ENCODE measurements around the gene CALY. TPM values are rescaled to one million over a fixed set of nuclear protein-coding genes. Genes with fewer than 3 reads are reported as not detected.

CALY gene
- total RNA-seq, 2 donors from 2014 or later = 0.75 to 1.3 TPM

GRCh38 chr10:133283931-133284330 lies 52.8 kb downstream of the CALY start:
- no peaks in the 10 kb centered on the region for H3K4me1 Mint-ChIP-seq
- H3K9ac ChIP-seq (ENCODE audit: extremely low read depth, low read length, poor library complexity, severe bottlenecking) = no peak overlapping the region
- 94 to 99% methylated on average over 15 to 24 of the region's 24 CpGs for WGBS, 2 experiments (ENCODE audit: insufficient coverage in 1 of 2, insufficient read length in 1 of 2)
- H3K27me3 ChIP-seq (ENCODE audit: control insufficient read depth, insufficient read depth, low read length, poor library complexity, severe bottlenecking) = no peaks in the 10 kb centered on the region
- no peak for DNase-seq
- H3K27ac ChIP-seq (ENCODE audit: low read depth, low read length) = no peak overlapping the region
- H3K4me1 ChIP-seq (ENCODE audit: control insufficient read depth, insufficient read depth, low read length) = no peaks in the 10 kb centered on the region
- no peaks in the 10 kb centered on the region for H3K9me3 Mint-ChIP-seq
- no peaks in the 10 kb centered on the region for H3K27me3 Mint-ChIP-seq (ENCODE audit: insufficient read depth)
- no peak for TF ChIP-seq CTCF (conservative IDR thresholded peaks at IDR 0.05)
- H3K36me3 Mint-ChIP-seq (ENCODE audit: low read depth) = peaks cover 55% of the 10 kb centered on the region
- no peak overlapping the region for H3K4me3 ChIP-seq (ENCODE audit: low read length)
- H3K4me3 Mint-ChIP-seq = no peak overlapping the region
- no peak overlapping the region for H3K27ac Mint-ChIP-seq
- H3K36me3 ChIP-seq (ENCODE audit: control insufficient read depth, insufficient read depth, low read length) = peaks cover 43% of the 10 kb centered on the region
- no peaks in the 10 kb centered on the region for H3K9me3 ChIP-seq (ENCODE audit: control insufficient read depth, low read length)

- Histone ChIP-seq H3K27ac (ENCODE audit: low read depth, low read length) (no peak overlapping the region), H3K9me3 (ENCODE audit: control insufficient read depth, low read length) (no peaks in the 10 kb centered on the region), H3K36me3 (ENCODE audit: control insufficient read depth, insufficient read depth, low read length) (peaks cover 37% of the 10 kb centered on the region), H3K4me3 (ENCODE audit: low read length) (no peak overlapping the region), H3K9ac (ENCODE audit: extremely low read depth, low read length, poor library complexity, severe bottlenecking) (no peak overlapping the region), H3K4me1 (ENCODE audit: control insufficient read depth, insufficient read depth, low read length) (no peaks in the 10 kb centered on the region), H3K27me3 (ENCODE audit: control insufficient read depth, insufficient read depth, low read length, poor library complexity, severe bottlenecking) (no peaks in the 10 kb centered on the region)
- Mint-ChIP-seq H3K36me3 (ENCODE audit: low read depth) (peaks cover 50% of the 10 kb centered on the region), H3K27ac (no peak overlapping the region), H3K4me3 (no peak overlapping the region), H3K4me1 (no peaks in the 10 kb centered on the region), H3K27me3 (ENCODE audit: insufficient read depth) (no peaks in the 10 kb centered on the region), H3K9me3 (no peaks in the 10 kb centered on the region)
- TF ChIP-seq CTCF (conservative IDR thresholded peaks at IDR 0.05) = no peak
- 96% methylated on average over 22 to 24 of the region's 24 CpGs for WGBS, 2 experiments (ENCODE audit: insufficient coverage in 1 of 2, insufficient read length in 1 of 2)
- DNase-seq = no peak
Observed at GRCh38 chr10:133282846-133283390, 53.8 kb downstream of the CALY start.

GRCh38 chr10:133281628-133282372 lies 54.9 kb downstream of the CALY start:
- peaks cover 34% of the 10 kb centered on the region for H3K36me3 ChIP-seq (ENCODE audit: control insufficient read depth, insufficient read depth, low read length)
- H3K4me3 ChIP-seq (ENCODE audit: low read length) = no peak overlapping the region
- no peak overlapping the region for H3K27ac Mint-ChIP-seq
- H3K4me1 ChIP-seq (ENCODE audit: control insufficient read depth, insufficient read depth, low read length) = no peaks in the 10 kb centered on the region
- no peak for TF ChIP-seq CTCF (conservative IDR thresholded peaks at IDR 0.05)
- H3K27me3 ChIP-seq (ENCODE audit: control insufficient read depth, insufficient read depth, low read length, poor library complexity, severe bottlenecking) = no peaks in the 10 kb centered on the region
- H3K4me3 Mint-ChIP-seq = no peak overlapping the region
- no peaks in the 10 kb centered on the region for H3K4me1 Mint-ChIP-seq
- no peak overlapping the region for H3K9ac ChIP-seq (ENCODE audit: extremely low read depth, low read length, poor library complexity, severe bottlenecking)
- H3K27me3 Mint-ChIP-seq (ENCODE audit: insufficient read depth) = no peaks in the 10 kb centered on the region
- 92 to 93% methylated on average over 21 to 38 of the region's 38 CpGs for WGBS, 2 experiments (ENCODE audit: insufficient coverage in 1 of 2, insufficient read length in 1 of 2)
- H3K36me3 Mint-ChIP-seq (ENCODE audit: low read depth) = peaks cover 43% of the 10 kb centered on the region
- no peaks in the 10 kb centered on the region for H3K9me3 Mint-ChIP-seq
- no peak overlapping the region for H3K27ac ChIP-seq (ENCODE audit: low read depth, low read length)
- no peaks in the 10 kb centered on the region for H3K9me3 ChIP-seq (ENCODE audit: control insufficient read depth, low read length)
- DNase-seq = no peak

All from endodermal cell (in vitro differentiated cells).